Spleen (tissue), 7 donors: ENCODE results near the gene ELOVL2.

Source experiments
- CTCF ChIP-seq, 11 experiments: fragments of 200-600 bp in 7 of 11; fragments of 450-650 bp in 4 of 11; sonication (generic) in 4 of 11; IDR thresholded peaks in 8 of 11; conservative IDR thresholded peaks in 3 of 11; 1 replicate in 7 of 11; 2 replicates in 4 of 11; pipeline versions ENCODE4 v1.4.0 to v1.8.0; 2016 to 2021; ENCODE audit warnings: antibody characterized with exemption in 11 of 11, inconsistent platforms in 4 of 11, mild to moderate bottlenecking in 1 of 11
- POLR2A ChIP-seq, 3 donors: fragments of 450-650 bp; IDR thresholded peaks; one replicate each; pipeline ENCODE4 v1.5.1; 2017; ENCODE audit warnings: antibody characterized with exemption in 3 of 3, mild to moderate bottlenecking in 1 of 3
- donor health status: DM: no; HTN: no; CAD: no; lungs with moderate emphysema.
- donor health status: DM: no; HTN: no; CAD: no.
- donor health status: DM: no; HTN: no; CAD: no.

- TF ChIP-seq POLR2A (IDR thresholded peaks at IDR 0.05) (no peak), CTCF (IDR thresholded peaks at IDR 0.05 in 8 of 11, conservative IDR thresholded peaks at IDR 0.05 in 3 of 11) (no peak)
These were observed 20.7 kb upstream of the ELOVL2 start for GRCh38 chr6:11064836-11065235.
